ENCODE data around the gene CDKN2AIP. TPM values are rescaled to one million over a fixed set of nuclear protein-coding genes. Genes with fewer than 3 reads are reported as not detected.

Gene CDKN2AIP
- total and polyA plus RNA-seq, 4 donors: 9.1 to 19.6 (median 11.4) TPM

- H3K4me1 ChIP-seq (ENCODE audit: control insufficient read depth in 5 of 5, insufficient read depth in 5 of 5, low read length in 5 of 5): no peaks in the 10 kb centered on the region
- ATAC-seq (ENCODE audit: insufficient read depth, low FRiP score): no peak
- H3K36me3 ChIP-seq (ENCODE audit: control insufficient read depth in 4 of 4, insufficient read depth in 4 of 4, low read length in 4 of 4): no peaks in the 10 kb centered on the region
- WGBS, 2 donors: 78 to 86% methylated on average over 9 of the region's 9 CpGs
- H3K9me3 ChIP-seq (ENCODE audit: control insufficient read depth in 4 of 4, insufficient read depth in 3 of 4, low read length in 3 of 4): no peaks in the 10 kb centered on the region
- no peak for DNase-seq
- no peaks in the 10 kb centered on the region for H3K27me3 ChIP-seq (ENCODE audit: control insufficient read depth in 3 of 3, insufficient read depth in 3 of 3, low read length in 2 of 3)
- no peak overlapping the region for H3K27ac ChIP-seq (ENCODE audit: low read depth in 1 of 2, low read length in 1 of 2)
- H3K9ac ChIP-seq (ENCODE audit: insufficient read depth in 1 of 2, low read length in 2 of 2): no peak overlapping the region
- TF ChIP-seq, protein P1, sequence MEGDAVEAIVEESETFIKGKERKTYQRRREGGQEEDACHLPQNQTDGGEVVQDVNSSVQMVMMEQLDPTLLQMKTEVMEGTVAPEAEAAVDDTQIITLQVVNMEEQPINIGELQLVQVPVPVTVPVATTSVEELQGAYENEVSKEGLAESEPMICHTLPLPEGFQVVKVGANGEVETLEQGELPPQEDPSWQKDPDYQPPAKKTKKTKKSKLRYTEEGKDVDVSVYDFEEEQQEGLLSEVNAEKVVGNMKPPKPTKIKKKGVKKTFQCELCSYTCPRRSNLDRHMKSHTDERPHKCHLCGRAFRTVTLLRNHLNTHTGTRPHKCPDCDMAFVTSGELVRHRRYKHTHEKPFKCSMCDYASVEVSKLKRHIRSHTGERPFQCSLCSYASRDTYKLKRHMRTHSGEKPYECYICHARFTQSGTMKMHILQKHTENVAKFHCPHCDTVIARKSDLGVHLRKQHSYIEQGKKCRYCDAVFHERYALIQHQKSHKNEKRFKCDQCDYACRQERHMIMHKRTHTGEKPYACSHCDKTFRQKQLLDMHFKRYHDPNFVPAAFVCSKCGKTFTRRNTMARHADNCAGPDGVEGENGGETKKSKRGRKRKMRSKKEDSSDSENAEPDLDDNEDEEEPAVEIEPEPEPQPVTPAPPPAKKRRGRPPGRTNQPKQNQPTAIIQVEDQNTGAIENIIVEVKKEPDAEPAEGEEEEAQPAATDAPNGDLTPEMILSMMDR (IDR thresholded peaks at IDR 0.05; ENCODE audit: control extremely low read depth, extremely low read depth): no peak
- no peak overlapping the region for H3K4me3 ChIP-seq
Observed at GRCh38 chr4:183422962-183423631, 21.3 kb upstream of the CDKN2AIP start.

DNA sequence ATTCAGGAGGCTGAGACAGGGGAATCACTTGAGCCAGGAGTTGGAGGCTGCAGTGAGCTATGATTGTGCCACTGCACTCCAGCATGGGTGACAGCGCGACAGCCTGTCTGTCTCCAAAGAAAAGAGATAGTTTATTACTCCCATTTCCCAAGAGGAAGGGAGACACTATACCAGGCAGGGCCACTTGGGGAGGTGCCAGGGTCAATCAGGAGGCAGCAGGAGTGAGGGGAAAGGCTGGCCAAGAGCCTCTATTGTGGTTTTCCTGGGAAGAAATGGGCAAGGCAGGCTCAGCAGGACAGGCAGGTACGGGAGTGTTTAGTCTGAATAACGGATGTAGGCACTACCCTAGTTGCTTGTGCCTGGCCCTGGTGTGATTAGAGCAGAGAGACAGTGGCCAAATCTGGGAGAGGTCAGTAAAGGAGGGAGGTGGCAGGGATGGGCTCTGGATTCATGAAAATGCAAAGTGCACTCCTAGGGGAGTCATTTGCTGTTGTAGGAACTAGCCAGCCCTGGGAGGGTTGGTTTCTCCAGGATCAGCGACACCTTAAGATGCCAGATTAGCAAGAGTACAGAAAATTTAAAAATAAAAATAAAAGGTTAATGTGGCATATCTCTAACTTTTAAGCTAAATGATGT, 20.2 kb upstream of the CDKN2AIP start:
- Histone ChIP-seq H3K27ac (ENCODE audit: low read depth in 1 of 2, low read length in 1 of 2) (no peak overlapping the region), H3K4me3 (no peak overlapping the region), H3K9me3 (ENCODE audit: control insufficient read depth in 4 of 4, insufficient read depth in 3 of 4, low read length in 3 of 4) (no peaks in the 10 kb centered on the region), H3K36me3 (ENCODE audit: control insufficient read depth in 4 of 4, insufficient read depth in 4 of 4, low read length in 4 of 4) (no peaks in the 10 kb centered on the region), H3K27me3 (ENCODE audit: control insufficient read depth in 3 of 3, insufficient read depth in 3 of 3, low read length in 2 of 3) (no peaks in the 10 kb centered on the region), H3K9ac (ENCODE audit: insufficient read depth in 1 of 2, low read length in 2 of 2) (no peak overlapping the region), H3K4me1 (ENCODE audit: control insufficient read depth in 5 of 5, insufficient read depth in 5 of 5, low read length in 5 of 5) (no peaks in the 10 kb centered on the region)
- DNase-seq (peak in 1 of 3 donors; percentile 15), ATAC-seq (ENCODE audit: insufficient read depth, low FRiP score) (no peak)
- TF ChIP-seq, protein P1 (IDR thresholded peaks at IDR 0.05; ENCODE audit: control extremely low read depth, extremely low read depth): no peak
- 60 to 71% methylated on average over 5 of the region's 5 CpGs for WGBS, 2 donors

- Histone ChIP-seq H3K4me3 (no peak overlapping the region), H3K4me1 (ENCODE audit: control insufficient read depth in 5 of 5, insufficient read depth in 5 of 5, low read length in 5 of 5) (peaks cover 0 to 8% (median 0%) of the 10 kb centered on the region in 5 donors), H3K27me3 (ENCODE audit: control insufficient read depth in 3 of 3, insufficient read depth in 3 of 3, low read length in 2 of 3) (no peaks in the 10 kb centered on the region), H3K9ac (ENCODE audit: insufficient read depth in 1 of 2, low read length in 2 of 2) (no peak overlapping the region), H3K36me3 (ENCODE audit: control insufficient read depth in 4 of 4, insufficient read depth in 4 of 4, low read length in 4 of 4) (no peaks in the 10 kb centered on the region), H3K9me3 (ENCODE audit: control insufficient read depth in 4 of 4, insufficient read depth in 3 of 4, low read length in 3 of 4) (no peaks in the 10 kb centered on the region), H3K27ac (ENCODE audit: low read depth in 1 of 2, low read length in 1 of 2) (no peak overlapping the region)
- DNase-seq (no peak), ATAC-seq (ENCODE audit: insufficient read depth, low FRiP score) (no peak)
- TF ChIP-seq, protein P1 (IDR thresholded peaks at IDR 0.05; ENCODE audit: control extremely low read depth, extremely low read depth): no peak
- WGBS, 2 donors: 78 to 79% methylated on average over 6 of the region's 6 CpGs
Observed at GRCh38 chr4:183426507-183426906, 17.9 kb upstream of the CDKN2AIP start.

Data from lung (tissue), 12 donors.